MM.1S (cell line): Measurements from ENCODE around the gene APBB2.

ENCODE experiments used
- CTCF ChIP-seq: fragments of 300-600 bp; sonication (generic); IDR thresholded peaks from 2 replicates; pipeline ENCODE4 v1.5.1; 2016; ENCODE audit warnings: antibody characterized with exemption, low read length, mixed read lengths
- EZH2 ChIP-seq: fragments of 300-600 bp; sonication (generic); optimal IDR thresholded peaks from 2 replicates; pipeline ENCODE3; 2017; ENCODE audit warnings: low read depth, mild to moderate bottlenecking, antibody characterized with exemption, low read length, mixed read lengths

GRCh38 chr4:41060352-41061334, 153.7 kb downstream of the APBB2 start:
- no peak for TF ChIP-seq CTCF
- no peak for TF ChIP-seq EZH2
